Right atrium auricular region (tissue), 2 donors: ENCODE results near the gene ZBTB16. TPM values are rescaled to one million over a fixed set of nuclear protein-coding genes. Genes with fewer than 3 reads are reported as not detected.

ENCODE experiments used
- DNase-seq: peaks from one replicate; pipeline ENCODE4 v3.0.0-alpha.2; 2019; ENCODE audit warnings: low spot score
- H3K27ac ChIP-seq, 2 donors: fragments of 200-600 bp; sonication (generic); 1 replicate in 1 of 2; 2 replicates in 1 of 2; pipeline ENCODE4 v1.5.1; 2016 to 2019
- H3K27me3 ChIP-seq, 2 donors: fragments of 200-600 bp; sonication (generic); one replicate each; pipeline versions ENCODE4 v1.5.1 to v1.6.0; 2017 to 2019
- H3K36me3 ChIP-seq: fragments of 200-600 bp; sonication (generic); one replicate; pipeline ENCODE4 v1.5.1; 2016
- H3K4me1 ChIP-seq, 2 donors: fragments of 200-600 bp; sonication (generic); one replicate each; pipeline versions ENCODE4 v1.5.1 to v1.6.0; 2017 to 2019
- H3K4me3 ChIP-seq, 2 donors: fragments of 200-600 bp; sonication (generic); 1 replicate in 1 of 2; 2 replicates in 1 of 2; pipeline ENCODE4 v1.5.1; 2017 to 2019; ENCODE audit warnings: mild to moderate bottlenecking in 1 of 2, moderate library complexity in 1 of 2
- H3K9me3 ChIP-seq, 2 donors: fragments of 200-600 bp; sonication (generic); one replicate each; pipeline ENCODE4 v1.5.1; 2019
- CTCF ChIP-seq, 2 donors: fragments of 200-600 bp; sonication (generic); IDR thresholded peaks; one replicate each; pipeline ENCODE4 v1.5.1; 2019; ENCODE audit warnings: antibody characterized with exemption in 2 of 2
- total RNA-seq, 2 donors: library from RNA; depleted of rRNA; stranded (reverse); fragments of >200 nt; gene quantifications; one replicate each; pipeline ENCODE4 v1.1.0, GENCODE V29; 2016

The ZBTB16 gene
- total RNA-seq, 2 donors from 2014 or later = 65.5 to 101 TPM

DNA sequence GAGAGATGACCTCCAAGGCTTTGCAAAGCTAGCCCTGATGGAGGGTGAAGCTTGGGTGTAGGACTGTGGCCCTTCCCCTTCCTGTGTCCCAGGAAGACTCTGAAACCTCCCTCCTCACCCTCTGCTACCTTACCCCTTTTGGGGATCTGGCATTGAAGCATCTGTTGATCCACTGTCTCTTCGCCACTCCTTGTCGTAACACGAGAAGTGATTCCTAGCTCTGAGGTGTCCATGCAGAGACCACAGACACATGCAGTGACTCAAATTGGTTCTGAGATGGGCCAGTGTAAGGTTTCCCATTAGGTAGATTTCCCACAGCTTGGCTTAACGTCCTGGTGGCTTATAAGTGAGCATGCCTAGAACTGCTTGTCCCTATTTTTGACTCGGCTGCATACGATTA lies 101.4 kb downstream of the ZBTB16 start:
- Histone ChIP-seq H3K4me3 (peak overlapping the region; percentile 22 to 33), H3K9me3 (no peaks in the 10 kb centered on the region), H3K27me3 (no peaks in the 10 kb centered on the region), H3K4me1 (peaks cover 2 to 96% of the 10 kb centered on the region in 2 donors), H3K36me3 (peaks cover 30% of the 10 kb centered on the region), H3K27ac (peak overlapping the region; percentile 99)
- no peak for DNase-seq
- TF ChIP-seq CTCF (IDR thresholded peaks at IDR 0.05) = no peak

GRCh38 chr11:114161486-114162250 lies 102.2 kb downstream of the ZBTB16 start:
- no peak for TF ChIP-seq CTCF (IDR thresholded peaks at IDR 0.05)
- peaks cover 23% of the 10 kb centered on the region for H3K36me3 ChIP-seq
- no peaks in the 10 kb centered on the region for H3K27me3 ChIP-seq
- H3K4me1 ChIP-seq = peaks cover 2 to 96% of the 10 kb centered on the region in 2 donors
- peak overlapping the region; percentile 99 for H3K27ac ChIP-seq
- no peak for DNase-seq
- no peak overlapping the region for H3K4me3 ChIP-seq
- no peaks in the 10 kb centered on the region for H3K9me3 ChIP-seq

DNA sequence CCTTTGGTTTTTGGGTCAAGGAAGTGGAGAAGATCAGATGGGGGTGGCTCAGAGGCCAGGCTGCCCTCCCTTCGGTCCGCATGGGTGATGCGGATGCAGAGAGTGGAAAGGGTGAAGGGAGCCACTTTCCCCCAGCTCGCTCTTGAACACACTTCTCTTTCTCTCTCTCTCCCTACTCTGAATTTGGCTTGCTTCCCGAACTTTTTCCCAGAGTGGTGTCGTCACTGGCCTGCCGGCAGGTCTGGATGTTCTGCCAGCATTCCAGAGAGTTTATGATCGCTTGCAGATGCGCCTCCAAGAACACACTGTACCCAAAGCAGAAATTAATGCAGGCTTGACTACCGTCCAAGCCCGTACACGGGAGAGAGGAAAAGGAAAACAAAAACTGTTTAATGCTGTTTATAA lies 103.2 kb downstream of the ZBTB16 start:
- DNase-seq = peak; percentile 99
- Histone ChIP-seq H3K27me3 (no peaks in the 10 kb centered on the region), H3K36me3 (peaks cover 12% of the 10 kb centered on the region), H3K27ac (peak overlapping the region; percentile 99), H3K9me3 (no peaks in the 10 kb centered on the region), H3K4me1 (peaks cover 2 to 94% of the 10 kb centered on the region in 2 donors), H3K4me3 (peak overlapping the region in 1 of 2 donors; percentile 21)
- TF ChIP-seq CTCF (IDR thresholded peaks at IDR 0.05) = no peak

- no peaks in the 10 kb centered on the region for H3K9me3 ChIP-seq
- no peaks in the 10 kb centered on the region for H3K27me3 ChIP-seq
- H3K36me3 ChIP-seq = peaks cover 7% of the 10 kb centered on the region
- H3K4me1 ChIP-seq = peaks cover 2 to 94% of the 10 kb centered on the region in 2 donors
- no peak for DNase-seq
- peak overlapping the region in 1 of 2 donors; percentile 21 for H3K4me3 ChIP-seq
- peak overlapping the region; percentile 99 for H3K27ac ChIP-seq
- TF ChIP-seq CTCF (IDR thresholded peaks at IDR 0.05) = no peak
These were observed 103.7 kb downstream of the ZBTB16 start for GRCh38 chr11:114163229-114163631.

GRCh38 chr11:114163830-114164401 lies 104.4 kb downstream of the ZBTB16 start:
- Histone ChIP-seq H3K27ac (peak overlapping the region; percentile 99), H3K9me3 (no peaks in the 10 kb centered on the region), H3K4me3 (no peak overlapping the region), H3K36me3 (peaks cover under 1% of the 10 kb centered on the region), H3K4me1 (peaks cover 2 to 94% of the 10 kb centered on the region in 2 donors), H3K27me3 (no peaks in the 10 kb centered on the region)
- DNase-seq = peak; percentile 85
- no peak for TF ChIP-seq CTCF (IDR thresholded peaks at IDR 0.05)
